Hepatic stellate cell (primary cell): ENCODE results near the gene NFKBIA.
"Not testable (repeated sequence)": the region's sequence is repeated elsewhere in the genome, so short reads cannot be mapped to it uniquely, and the experiment has no call there.

Experiments used
- DNase-seq: peaks from one replicate; pipeline ENCODE4 v3.0.0; 2011; ENCODE audit warnings: low spot score

NFKBIA gene, protein sequence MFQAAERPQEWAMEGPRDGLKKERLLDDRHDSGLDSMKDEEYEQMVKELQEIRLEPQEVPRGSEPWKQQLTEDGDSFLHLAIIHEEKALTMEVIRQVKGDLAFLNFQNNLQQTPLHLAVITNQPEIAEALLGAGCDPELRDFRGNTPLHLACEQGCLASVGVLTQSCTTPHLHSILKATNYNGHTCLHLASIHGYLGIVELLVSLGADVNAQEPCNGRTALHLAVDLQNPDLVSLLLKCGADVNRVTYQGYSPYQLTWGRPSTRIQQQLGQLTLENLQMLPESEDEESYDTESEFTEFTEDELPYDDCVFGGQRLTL

DNA sequence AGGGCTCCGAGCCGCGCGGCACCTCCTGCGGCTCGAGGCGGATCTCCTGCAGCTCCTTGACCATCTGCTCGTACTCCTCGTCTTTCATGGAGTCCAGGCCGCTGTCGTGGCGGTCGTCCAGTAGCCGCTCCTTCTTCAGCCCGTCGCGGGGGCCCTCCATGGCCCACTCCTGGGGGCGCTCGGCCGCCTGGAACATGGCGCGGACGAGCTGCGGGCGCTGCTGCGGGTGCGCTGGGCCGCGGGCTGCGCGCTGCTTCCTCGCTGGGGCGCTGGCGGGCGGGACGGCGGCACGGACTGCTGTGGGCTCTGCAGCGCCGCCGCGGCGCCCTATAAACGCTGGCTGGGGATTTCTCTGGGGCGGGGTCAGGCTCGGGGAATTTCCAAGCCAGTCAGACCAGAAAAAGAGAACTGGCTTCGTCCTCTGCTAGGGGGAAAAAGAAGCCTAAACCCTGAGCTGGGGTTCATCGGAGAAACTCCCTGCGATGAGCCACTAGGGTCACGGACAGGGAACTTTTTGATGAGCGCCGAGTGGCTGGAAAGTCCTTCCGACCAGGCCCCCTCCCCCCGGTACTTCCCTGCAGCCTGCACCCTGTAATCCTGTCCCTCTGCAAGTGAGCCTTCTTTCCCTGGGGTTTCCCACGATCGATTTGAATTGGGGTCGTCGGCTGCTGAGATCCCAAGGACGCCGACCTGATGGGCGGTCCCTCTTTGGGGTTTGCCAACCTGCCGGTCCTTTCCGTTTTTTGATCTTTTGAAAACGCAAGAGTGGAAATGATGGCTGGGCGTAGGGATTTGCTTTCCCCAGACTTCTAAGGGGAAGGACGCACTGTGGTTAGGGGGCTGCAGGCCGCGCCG is at the start of gene NFKBIA:
TSS of gene NFKBIA (minus strand) at position 301 of the 855 bp plus-strand sequence. CDS start at position 196, 105 bp downstream.
- peak; percentile 83 for DNase-seq

GRCh38 chr14:35446450-35446849 is 41.9 kb upstream of the NFKBIA start:
- no peak for DNase-seq

DNA sequence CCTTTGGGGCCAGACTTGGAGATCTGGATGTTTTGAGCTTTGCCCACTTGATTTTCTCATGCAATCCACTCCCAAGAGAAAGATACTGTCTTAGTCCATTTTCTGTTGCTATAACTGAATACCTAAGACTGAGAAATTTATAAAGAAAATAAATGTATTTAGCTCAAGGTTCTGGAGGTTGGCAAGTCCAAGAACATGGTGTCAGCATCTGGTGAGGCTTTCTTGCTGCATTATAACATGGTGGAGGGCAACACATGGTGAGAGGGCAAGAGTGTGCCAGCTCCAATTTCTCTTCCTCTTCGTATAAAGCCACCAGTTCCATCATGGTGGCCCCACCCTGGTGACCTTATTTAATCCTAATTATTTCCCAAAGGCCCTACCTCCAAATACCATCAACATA is 39.6 kb upstream of the NFKBIA start:
- no peak for DNase-seq

DNA sequence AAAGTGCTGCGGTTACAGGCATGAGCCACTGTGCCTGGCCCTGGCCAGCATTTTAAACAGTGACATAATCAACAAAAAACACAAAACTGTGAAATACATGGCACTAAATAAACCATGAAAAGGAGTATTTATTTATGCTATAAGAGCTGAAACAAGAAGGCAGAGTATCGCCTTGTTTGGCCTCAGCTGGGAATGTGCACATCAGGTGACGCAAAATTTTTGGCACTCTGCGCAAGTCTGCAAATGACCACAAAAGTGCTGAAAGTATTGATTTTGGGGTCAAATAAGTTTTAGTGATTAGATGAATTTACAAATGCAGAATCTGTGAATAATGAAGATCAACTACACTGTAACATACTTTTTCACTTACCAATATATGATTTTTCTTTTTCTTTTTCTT is 36.6 kb upstream of the NFKBIA start:
- DNase-seq = no peak

GRCh38 chr14:35438910-35439713 is 34.6 kb upstream of the NFKBIA start:
- no peak for DNase-seq

DNA sequence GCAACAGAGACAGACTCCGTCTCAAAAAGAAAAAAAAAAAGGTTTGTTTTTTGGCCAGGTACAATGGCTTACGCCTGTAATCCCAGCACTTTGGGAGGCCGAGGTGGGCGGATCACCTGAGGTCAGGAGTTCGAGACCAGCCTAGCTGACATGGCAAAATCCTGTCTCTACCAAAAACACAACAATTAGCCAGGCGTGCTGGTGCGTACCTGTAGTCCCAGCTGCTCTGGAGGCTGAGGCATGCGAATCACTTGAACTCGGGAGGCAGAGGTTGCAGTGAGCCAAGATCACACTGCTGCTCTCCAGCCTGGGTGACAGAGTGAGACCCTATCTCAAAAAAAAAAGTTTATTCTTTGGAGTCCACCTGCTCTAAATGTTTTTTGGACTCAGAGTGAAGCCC is 33.9 kb upstream of the NFKBIA start:
- DNase-seq = not testable (repeated sequence)

DNA sequence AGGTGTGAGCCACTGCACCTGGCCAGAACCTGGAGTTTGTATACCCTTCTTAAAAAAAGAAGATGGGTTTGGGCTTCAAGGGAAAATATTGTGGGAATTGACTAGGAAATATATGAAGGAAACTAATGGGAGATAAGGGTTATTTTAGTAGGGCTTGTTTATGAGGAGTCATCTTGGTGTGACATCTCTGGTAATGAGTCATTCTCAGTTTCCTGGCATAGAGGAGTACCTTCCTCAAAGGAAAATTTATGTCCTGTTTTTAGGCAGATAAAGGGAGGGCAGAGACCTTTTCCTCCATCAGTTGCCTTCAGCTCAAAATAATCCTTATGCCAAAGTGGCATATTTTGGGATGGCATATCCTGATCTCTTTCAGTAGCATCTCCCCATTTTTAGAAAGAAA is 30.6 kb upstream of the NFKBIA start:
- DNase-seq = no peak

DNA sequence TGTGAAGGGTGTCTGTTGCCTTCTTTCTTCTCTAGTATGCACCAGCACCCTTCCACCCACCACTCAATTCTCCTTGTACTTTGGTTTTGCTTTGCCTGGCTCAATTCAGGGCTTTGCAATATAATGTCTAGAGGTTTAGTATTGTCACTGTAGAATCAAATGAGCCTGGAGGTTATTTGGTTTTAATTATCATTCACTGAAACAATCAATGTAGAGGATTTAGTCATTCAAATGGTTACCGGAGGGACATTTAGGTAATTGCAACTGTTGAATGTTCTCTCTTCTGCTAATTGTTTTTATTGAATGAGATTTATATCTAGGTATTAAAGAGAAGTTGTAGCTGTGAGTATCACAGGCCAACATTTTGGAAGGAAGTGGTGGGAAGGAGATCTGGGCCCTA is 29.3 kb upstream of the NFKBIA start:
- DNase-seq = no peak

GRCh38 chr14:35430459-35431199 is 26.1 kb upstream of the NFKBIA start:
- DNase-seq = no peak

DNA sequence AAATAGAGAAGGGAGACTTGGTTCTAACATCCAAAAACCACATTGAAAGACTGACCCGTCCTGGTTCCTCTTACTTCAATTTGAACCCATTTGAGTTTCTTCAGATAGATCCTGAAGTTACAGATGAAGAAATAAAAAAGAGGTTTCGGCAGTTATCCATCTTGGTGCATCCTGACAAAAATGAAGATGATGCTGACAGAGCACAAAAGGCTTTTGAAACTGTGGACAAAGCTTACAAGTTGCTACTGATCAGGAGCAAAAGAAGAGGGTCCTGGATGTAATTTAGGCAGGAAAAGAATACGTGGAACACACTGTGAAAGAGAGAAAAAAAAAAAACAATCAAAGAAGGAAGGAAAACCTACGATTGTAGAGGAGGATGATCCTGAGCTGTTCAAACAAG is 25.4 kb upstream of the NFKBIA start:
- no peak for DNase-seq

- no peak for DNase-seq
Observed at GRCh38 chr14:35425850-35426249, 21.3 kb upstream of the NFKBIA start.

- DNase-seq = no peak
Observed at GRCh38 chr14:35423621-35424020, 19.1 kb upstream of the NFKBIA start.

- no peak for DNase-seq
Observed at GRCh38 chr14:35420036-35420811, 15.7 kb upstream of the NFKBIA start.

- DNase-seq = no peak
Observed at GRCh38 chr14:35419429-35419841, 14.9 kb upstream of the NFKBIA start.

DNA sequence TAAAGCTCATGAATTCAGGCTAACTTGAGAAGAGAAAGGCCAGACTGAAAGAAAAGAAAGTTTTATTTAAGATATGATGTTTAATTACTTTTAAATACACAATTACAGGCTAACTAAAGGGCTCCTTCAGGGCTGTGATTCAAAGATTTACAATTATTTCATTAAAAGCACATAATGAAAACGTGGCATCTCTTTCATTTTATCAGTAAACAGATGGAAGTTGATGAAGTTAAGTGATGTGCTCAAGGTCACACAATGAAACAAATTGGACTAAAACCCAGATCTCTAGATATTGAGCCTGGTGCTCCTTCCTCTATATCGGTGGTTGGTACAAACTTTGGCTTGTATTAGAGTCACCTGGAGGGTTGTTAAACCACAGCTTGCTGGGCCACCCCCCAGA is 13.5 kb upstream of the NFKBIA start:
- no peak for DNase-seq

DNA sequence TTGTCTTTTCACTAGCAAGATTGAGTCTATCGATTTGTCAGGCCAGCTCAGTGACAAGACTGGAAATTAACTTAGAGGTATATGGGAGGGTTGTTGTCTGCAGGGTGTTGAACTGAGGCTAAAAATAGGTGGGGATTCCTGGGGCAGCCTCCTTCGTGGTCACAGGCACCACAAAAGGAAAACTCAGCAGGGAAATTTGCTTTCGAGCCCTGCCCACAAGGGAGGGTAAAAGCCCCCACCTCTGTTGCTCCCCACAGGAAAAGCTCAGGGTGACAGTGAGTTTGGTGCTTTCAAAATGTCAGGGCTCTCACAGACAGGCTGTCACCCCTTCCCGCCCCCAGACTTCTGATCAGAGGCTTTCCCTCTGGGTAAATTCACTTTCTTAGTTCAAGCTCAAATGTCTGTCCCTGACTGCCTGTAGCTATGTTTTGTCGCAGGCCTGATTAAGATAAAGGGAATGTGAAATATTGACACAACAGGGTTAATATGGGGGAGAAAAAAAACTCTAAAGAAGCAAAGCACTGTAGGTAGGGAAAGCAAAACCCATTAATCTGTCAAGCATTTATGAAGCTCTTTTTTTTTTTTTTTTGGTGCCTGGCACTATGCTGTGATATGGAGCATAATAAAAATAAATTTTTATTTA is 11.7 kb upstream of the NFKBIA start:
- DNase-seq = no peak

GRCh38 chr14:35414365-35414764 is 9.8 kb upstream of the NFKBIA start:
- no peak for DNase-seq

DNA sequence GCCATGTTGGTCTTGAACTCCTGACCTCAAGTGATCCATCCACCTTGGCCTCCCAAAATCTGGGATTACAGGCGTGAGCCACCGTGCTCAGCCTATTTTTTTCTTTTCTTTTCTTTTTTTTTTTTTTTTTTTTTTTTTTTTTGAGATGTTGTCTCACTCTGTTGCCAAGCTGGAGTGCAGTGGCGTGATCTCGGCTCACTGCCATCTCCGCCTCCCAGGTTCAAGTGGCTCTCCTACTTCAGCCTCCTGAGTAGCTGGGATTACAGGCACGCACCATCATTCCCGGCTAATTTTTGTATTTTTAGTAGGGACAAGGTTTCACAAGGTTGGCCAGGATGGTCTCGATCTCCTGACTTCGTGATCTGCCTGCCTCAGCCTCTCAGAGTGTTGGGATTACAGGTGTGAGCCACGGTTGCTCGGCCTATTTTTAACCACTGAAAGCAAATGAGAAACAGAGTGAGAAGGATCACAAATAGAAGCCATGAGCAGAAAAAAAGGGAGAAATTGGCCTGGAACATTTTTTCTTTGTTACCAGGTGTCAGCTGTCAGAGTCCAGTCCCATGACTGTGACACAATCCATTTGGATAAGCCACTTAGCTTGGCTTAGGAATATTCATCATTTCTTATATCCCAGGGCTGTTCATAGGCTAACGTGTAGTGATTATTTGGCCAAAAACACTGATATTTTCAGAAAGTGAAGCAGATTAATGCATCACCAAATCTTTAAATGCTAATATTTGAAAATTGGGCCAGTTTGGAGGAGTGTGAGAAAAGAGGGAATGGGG is 7.9 kb upstream of the NFKBIA start:
- DNase-seq = no peak

DNA sequence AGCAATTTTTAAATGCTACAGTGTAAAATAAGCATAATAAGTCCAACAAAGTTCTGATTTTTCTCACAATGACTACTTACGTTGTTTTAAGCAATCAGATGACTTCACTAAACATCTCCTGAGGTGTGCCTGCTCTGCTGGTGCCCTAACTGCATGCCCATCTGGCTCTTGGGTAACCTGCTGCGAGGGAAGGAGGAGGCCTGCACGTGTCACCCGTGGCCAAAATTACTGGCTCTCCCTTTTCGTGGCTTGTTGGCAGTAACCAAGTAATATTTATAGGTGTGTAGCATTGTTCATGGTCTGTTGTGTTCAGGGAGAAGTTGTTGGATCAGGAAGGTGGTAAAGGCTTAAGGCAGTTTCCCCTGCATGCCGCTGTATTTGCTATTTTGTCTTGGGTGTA is 6.3 kb upstream of the NFKBIA start:
- no peak for DNase-seq

DNA sequence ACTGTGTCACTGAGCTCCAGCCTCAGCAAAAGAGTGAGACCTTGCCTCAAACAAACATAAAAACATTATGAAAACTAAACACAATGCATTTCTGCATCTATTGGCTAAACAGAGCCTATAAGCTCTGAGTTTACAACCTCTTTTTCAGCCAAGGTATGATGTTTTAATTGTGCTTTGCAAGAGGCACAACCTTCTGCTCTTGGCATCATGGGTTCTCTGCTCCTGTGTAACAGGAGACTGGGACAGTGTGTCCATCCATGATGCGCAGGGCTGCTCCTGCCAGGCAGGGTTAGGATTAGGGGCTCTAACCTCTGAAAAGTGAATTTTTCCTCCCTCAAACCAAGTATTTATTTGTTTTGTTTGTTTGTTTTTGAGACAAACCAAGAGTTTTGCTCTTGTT is 5.0 kb upstream of the NFKBIA start:
- DNase-seq = no peak
